ENCODE measurements around the gene TBC1D8.

GRCh38 chr2:101012054-101012705 lies 139.0 kb downstream of the TBC1D8 start:
- TF ChIP-seq CTCF (IDR thresholded peaks at IDR 0.05) (no peak), TCF7L2 (IDR thresholded peaks at IDR 0.05; ENCODE audit: low read depth, low read length) (no peak), POLR2AphosphoS5 (IDR thresholded peaks at IDR 0.05; ENCODE audit: low read depth, low read length) (no peak)

Measured in Panc1 (cell line).